ENCODE data around the gene AKAP10. TPM values are rescaled to one million over a fixed set of nuclear protein-coding genes. Genes with fewer than 3 reads are reported as not detected.
"Not testable (repeated sequence)": the region's sequence is repeated elsewhere in the genome, so short reads cannot be mapped to it uniquely, and the experiment has no call there.

Gene AKAP10
- total RNA-seq, 1 donor from 2014 or later = 29.2 TPM

DNA sequence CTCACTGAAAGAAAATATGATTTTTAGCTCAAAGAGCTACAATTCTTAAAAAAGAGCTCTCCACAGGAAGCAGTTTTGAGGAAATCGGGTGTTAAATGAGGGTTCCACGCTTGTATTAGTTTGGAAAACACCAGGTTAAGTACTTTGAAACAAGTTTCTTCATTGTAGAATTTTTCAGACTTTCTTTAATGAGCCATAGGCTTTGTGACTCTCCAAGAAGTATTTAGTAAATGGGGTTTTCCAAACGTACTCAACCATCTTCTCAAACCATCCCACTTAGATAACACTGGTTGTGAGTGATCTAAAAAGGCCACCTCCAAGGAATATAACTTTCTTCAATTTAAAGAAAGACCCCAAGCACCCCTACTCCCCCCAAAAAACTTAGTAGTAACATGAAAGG lies 112.6 kb downstream of the AKAP10 start:
- no peak for DNase-seq

DNA sequence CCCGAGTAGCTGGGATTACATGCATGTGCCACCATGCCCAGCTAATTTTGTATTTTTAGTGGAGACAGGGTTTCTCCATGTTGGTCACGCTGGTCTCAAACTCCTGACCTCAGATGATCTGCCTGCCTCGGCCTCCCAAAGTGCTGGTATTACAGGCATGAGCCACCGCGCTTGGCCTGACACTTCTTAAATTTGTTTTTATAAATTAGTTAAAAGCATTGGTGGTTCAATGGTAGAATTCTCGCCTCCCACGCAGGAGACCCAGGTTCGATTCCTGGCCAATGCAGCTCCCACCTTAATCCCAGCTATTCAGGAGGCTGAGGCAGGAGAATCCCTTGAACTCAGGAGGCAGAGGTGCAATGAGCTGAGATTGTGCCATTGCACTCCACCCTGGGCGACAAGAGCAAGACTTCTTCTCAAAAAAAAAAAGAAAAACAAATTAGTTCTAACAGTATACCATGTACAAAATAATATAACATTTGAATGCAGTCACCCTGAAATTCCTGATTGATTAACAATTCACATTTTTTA lies 116.9 kb downstream of the AKAP10 start:
- not testable (repeated sequence) for DNase-seq

DNA sequence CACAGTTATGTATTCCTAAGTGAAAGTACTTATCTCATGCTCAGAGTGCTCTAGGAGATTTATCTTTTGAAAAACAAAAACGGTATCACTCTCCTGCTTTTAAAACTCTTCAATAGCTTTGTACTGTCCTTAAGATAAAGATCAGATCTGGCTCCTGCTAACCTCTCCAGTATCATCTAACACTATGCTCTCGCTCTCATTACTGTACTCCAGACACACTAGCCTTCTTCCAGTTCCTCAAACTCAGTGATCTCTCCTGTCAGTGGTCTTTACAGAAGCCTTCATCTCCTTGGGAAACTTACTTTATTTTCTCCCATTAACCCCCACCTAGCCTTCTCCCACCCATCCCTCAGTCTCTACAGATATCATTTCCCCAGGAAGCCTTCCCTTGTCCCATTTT lies 120.0 kb downstream of the AKAP10 start:
- no peak for DNase-seq

Small RNAs within 50 kb of the gene (small RNA-seq; reads per million reads assigned to genes)
- not detected for gene AC015726.2 (ENCODE audit: low replicate concordance)

Other genes starting within 250 kb of the AKAP10 start
- 2.0 TPM for gene ALDH3A1, start 229.5 kb downstream of the AKAP10 start, total RNA-seq
- 26.8 TPM for gene ULK2, start 109.9 kb downstream of the AKAP10 start, total RNA-seq
- gene SPECC1, start 31.5 kb upstream of the AKAP10 start, total RNA-seq = 21.3 TPM

Measured in skin of body (tissue), 3 donors.